Hematopoietic multipotent progenitor cell treated with erythropoietin and hydrocortisone succinate and interleukin-3 and kit ligand, for 15 days (in vitro differentiated cells): ENCODE measurements around the gene ENOPH1.

Source experiments
- DNase-seq: peaks from one replicate; pipeline ENCODE4 v3.0.0-alpha.2; 2015; ENCODE audit warnings: low spot score

The ENOPH1 gene

DNA sequence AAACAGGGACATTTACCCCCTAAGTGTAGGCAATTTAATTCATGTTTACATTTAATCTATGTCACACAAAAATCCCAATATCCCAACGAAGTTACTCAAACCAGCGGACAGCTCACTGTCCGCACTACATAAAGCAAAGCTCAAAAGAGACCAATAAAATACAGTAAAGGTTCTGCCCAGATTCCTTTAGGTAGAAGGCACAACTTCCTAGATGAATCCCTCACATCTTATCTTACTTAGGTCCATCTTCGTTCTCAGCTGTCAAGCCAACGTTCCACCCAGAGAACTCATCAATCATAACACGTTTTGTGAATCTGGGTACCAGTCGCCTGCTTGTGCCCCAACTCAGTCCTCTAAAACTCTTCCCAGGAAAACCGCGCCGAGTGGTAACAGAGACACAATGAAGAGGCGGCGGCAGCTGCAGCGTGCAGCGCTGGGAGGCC lies 1.8 kb upstream of the ENOPH1 start:
- DNase-seq, result no peak

DNA sequence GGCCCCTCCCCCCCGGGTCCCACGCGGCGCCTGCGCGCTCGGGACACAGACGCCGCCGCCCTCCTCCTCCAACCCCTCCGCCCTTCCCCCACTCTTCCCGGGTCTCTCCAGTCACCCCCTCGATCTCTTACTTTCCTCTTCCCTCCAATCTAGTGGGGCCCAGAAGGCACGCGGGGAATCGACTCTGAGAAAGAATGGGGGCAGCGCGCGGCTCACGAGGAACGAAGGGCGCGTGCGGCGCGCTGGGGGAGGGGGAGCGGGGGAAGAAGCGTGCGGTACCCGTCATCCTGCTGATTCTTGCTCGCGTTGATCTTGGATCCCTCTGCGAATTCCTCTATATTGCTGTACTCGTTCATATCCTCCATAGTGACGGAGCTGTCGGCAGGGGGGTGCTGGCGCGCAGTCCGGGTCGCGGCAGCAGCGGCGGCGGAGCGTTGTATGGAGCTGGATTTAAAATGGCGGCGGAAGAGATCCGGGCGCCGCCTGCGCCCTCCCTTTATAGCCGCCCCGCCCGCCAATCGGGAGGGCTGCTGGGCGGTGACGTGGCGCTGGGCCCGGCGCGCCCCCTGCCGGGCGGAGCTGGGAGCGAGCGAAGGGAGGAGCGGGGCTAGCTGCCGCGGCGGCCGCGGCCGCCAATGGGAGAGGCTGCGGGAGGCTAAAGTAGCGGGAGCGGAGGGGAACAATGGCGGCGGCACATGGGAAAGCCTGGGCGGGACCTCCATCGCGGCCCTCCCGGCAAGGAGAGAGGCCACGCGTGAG lies 1.2 kb upstream of the ENOPH1 start:
- DNase-seq, result peak; percentile 94

DNA sequence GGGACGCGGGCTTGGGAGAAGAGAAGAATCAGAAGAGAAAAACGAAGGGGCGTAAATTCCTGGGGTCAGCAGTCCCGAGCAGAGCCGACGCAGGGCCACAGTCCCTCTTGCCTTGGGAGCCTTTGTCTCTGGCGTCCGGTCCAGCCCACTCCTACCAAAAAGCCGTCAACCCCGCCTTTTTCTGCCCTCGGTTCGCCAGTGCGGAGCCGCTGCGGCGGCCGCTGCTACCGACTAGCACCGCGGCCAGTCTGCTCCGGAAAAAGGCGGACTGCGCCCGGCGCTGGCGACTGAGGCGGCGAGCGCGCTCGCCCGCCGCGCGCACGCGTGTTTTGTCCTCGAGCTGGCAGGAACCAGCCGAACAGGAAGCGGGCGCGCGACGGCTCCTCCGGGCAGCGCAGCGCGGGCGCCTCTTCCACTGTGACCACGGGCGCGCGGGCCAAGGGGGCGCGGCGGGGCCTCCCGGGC lies 630 bp upstream of the ENOPH1 start:
- DNase-seq, result no peak

DNA sequence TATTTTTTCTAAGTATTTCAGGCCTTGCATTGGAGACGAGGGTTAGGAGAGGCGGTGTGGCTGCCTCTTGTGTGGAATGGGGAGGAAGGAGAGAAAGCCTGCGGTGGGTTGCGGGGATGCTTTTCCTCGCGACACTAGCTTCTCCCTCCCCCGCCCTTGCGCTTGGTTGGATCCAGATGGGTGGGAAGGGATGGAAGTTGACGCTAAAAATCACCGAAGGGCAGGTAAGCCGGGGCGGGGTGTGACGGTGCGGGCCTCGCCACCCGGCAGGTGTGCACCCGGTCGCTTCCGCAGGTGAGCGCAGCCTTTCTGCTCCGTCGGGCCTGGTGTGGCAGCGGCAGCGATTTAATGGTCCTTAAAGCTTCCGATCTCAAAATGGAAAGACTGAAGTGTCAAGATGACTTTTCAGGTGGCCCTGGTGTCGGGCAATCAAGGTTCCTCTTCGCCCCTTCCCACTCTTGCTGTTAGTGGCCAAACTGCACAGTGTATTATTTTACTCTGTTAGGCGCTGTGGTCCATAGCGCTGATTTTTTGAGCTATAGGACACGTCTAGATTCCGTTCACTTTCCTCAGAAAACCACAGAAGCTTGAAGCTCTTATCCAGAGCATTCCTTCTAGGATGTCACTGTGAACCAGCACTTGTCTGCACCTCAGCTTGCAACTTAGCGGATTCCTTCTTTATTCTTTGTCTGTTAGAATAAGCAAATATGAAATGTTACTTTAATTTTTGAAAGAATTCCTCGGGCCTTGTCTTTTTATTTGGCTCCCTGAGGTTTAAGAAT lies 765 bp downstream of the ENOPH1 start:
- no peak for DNase-seq

DNA sequence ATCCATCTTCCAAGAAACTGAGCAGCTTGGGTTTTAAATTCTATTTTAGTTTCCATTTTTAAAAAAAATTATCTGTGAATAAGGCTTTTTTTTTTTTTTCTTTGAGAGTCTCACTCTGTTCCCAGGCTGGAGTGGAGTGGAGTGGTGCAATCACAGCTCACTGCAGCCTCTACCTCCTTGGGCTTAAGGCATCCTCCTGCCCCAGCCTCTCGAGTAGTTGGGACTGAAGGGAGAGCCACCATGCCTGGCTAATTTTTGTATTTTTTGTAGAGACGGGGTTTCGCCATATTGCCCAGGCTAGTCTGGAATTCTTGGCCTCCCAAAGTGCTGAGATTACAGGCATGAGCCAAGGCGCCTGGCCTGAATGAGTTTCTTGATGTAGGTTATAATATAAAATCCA lies 1.4 kb downstream of the ENOPH1 start:
- DNase-seq, result no peak

DNA sequence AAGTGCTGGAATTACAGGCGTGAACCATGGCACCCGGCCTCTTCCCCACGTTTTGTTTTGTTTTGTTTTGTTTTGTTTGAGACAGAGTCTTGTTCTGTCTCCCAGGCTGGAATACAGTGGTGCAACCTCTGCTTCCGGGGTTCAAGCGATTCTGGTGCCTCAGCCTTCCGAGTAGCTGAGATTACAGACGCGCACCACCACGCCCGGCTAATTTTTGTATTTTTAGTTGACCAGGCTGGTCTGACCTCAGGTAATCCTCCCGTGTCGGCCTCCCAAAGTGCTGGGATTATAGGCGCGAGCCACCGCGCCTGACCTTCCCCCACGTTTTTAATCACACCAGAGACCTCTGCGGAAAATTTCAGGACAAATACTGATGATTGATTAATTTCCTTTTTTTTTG lies 2.2 kb downstream of the ENOPH1 start:
- no peak for DNase-seq

DNA sequence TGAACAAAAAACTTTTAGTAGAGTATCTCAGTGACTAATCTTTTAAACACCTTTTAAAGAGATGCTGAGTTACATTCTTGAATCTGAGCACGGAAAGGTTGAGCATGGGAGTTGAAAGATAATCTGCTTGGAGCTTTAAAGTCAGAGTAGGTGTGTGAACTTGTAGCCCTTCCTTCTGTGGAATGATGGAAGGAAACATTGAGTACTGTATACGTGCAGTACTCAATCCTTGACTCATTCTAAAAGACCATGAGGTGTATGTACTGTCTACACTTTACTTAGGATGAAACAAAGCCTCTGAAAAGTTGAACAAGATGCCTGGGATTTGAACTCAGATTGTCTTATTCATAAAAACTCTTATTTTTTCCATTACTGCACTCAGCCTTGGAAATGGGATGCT lies 3.4 kb downstream of the ENOPH1 start:
- no peak for DNase-seq

DNA sequence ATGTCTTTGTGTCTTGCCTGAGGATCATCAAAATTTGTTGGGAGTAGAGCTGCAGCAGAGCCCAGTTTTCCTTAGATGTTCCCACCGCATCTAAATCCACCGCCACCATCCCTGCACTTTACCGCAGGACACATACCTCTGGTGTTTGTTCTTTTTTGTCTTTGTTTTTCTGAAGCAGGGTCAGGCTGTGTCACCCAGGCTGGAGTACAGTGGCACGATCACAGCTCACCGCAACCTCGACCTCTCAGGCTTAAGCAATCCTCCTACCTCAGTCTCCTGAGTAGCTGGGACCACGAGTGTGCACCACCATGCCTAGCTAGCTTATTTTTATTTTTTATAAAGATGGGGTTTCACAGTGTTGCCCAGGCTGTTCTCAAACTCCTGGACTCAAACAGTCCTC lies 4.6 kb downstream of the ENOPH1 start:
- no peak for DNase-seq

DNA sequence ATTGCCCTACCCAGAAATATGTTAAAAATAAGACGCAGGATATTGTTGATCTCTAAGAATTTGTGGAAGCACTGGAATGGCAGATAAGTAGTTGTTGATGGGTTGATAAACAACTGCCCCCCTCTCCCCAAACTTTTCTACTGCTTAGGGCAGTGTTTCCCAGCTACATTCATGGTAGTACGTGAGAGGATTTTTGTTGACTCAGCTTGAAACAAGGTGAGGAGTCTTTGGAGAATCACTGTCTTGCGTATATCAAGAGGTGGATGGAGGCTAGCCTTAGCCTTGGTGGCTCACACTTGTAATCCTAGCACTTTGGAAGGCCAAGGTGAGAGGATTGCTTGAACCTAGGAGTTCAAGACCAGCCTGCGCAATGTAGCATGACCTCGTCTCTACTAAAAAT lies 5.7 kb downstream of the ENOPH1 start:
- DNase-seq, result no peak

DNA sequence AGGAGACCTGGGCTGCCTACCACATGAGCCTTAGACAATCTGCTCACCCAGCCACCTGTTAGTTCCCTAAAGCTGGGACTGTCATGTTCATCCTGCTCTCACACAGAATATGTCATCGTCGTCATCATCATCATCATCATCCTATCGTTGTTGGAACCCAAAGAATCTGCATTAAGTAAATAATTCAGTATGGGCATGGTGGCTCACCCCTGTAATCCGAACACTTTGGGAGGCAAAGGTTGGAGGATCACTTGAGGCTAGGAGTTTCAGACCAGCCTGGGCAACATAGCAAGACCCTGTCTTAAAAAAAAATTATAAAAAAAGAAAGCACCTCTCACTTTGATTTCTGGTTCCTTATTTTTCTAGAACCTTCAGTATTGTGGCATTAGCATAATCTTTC lies 6.4 kb downstream of the ENOPH1 start:
- no peak for DNase-seq

DNA sequence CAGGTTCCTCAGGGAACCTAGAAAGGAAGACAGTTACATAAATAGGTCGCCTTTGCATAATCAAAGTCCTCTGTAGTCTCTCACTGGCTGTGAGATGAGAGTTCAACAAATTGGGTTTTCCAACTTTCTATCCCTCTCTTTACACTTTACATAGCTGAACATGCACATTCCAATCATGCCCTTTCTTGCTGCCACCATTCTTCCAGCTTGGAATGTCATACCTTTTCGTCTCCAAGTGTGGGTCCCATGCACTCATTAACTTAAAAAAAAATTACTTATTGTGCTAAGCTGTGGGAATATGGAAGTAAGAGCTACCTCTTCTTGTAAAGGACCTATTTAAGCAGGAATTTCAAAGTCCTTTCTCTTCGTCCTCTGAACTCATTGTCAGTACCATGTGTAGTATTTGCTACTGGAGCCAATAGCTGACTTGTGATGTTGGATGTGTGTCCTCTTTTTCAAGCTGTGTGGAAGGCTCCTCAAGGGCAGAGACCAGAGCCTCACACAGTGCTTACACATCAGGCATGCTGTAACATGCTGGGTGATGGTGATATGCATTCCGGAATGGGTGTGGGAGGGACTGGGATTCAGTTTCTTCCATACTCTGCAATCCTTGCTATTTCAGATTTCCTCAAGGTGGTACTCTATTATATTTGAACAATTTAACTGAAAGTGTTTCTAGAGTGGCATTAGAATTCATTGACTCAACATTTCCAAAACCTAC lies 7.1 kb downstream of the ENOPH1 start:
- no peak for DNase-seq

DNA sequence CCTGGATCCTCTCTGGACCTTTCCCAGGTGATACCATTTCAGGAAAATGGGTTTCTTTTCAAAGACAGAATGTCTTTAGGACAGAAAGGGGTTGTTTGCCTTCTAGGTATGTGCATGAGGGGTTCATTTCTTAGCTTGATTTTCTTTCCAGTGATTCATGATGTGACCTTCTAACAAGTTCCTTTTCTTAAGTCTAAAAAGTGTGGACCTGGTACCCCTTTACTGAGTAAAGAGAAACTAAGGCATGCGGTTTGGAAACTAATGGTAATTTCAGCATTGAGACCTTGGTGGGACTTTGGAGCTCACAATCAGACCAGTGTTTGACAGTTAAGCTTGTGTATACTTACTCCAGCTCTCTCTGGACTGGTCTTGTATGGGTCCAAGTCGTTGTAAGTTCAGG lies 8.7 kb downstream of the ENOPH1 start:
- DNase-seq, result no peak

DNA sequence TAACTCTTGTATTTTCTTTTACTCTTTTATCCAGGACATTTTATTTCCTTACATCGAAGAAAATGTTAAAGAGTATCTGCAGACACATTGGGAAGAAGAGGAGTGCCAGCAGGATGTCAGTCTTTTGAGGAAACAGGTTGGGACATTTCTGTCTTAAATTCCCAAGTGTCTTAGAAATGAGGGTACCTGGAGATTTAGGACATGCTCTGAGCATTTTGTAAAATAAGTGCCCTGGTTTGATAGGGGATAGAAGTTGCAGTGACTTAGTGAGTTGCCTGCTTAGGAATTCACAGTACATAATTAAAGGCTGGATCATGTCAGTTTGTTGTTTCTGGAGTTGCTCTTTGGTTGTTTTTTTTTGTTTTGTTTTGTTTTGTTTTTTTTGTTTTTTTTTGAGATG lies 17.5 kb downstream of the ENOPH1 start:
- DNase-seq, result no peak

DNA sequence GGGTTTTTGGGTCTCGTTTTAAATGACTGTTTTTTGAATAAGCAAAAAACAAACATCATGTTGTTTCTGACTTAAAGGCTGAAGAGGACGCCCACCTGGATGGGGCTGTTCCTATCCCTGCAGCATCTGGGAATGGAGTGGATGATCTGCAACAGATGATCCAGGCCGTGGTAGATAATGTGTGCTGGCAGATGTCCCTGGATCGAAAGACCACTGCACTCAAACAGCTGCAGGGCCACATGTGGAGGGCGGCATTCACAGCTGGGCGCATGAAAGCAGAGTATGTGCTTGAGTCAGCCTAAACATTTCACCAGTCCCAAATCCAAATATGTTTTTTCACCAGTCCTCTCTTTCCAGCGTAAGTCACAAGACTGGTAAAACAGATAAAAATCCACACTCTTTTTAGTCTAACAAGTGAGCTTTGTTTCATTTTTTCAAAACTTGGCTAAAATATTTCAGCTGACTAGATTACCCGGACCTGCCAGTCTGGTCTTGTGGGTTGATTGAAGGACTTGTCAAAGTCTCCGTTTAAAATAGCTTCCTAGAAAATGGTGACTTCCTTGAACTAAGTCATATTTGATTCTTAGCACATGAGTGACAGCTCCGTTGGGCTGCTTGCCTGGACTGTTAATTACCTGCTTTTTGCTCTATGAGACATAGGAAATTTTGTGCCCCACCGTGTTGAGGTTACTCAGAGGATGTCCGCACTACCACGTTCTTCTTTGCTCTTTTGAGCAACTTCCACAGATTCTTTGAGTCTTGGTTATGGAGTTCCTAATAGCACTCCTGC lies 20.8 kb downstream of the ENOPH1 start:
- DNase-seq, result no peak

DNA sequence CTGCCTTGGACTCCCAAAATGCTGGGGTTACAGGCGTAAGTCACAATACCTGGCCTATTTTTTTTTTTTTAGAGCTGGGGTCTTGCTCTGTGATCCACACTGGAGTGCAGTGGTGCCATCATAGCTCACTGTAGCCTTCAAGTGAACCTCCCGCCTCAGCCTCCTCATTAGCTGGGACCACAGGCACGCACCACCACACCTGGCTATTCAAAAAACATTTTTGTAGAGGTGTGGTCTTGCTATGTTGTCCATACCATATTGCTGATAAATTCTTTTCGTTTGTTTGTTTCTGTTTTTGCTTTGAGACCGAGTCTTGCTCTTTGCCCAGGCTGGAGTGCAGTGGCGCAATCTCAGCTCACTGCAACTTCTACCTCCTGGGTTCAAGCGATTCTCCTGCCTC lies 21.6 kb downstream of the ENOPH1 start:
- DNase-seq, result no peak

DNA sequence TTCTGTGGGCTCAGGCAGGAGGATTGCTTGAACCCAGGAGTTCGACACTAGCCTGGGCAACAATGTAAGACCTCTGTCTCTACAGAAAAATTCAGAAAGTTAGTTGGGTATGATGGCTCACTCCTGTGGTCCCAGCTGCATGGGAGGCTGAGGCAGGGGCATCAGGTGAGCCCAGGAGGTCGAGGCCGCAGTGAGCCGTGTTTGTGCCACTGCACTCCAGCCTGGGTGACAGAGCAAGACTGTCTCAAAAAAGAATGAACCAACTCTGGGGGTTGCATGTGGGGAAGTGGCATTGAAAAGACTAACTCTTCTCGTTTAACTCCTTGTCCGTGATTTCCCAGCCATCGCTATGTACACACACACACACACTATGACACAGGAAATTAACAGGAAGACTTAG lies 26.9 kb downstream of the ENOPH1 start:
- DNase-seq, result no peak

DNA sequence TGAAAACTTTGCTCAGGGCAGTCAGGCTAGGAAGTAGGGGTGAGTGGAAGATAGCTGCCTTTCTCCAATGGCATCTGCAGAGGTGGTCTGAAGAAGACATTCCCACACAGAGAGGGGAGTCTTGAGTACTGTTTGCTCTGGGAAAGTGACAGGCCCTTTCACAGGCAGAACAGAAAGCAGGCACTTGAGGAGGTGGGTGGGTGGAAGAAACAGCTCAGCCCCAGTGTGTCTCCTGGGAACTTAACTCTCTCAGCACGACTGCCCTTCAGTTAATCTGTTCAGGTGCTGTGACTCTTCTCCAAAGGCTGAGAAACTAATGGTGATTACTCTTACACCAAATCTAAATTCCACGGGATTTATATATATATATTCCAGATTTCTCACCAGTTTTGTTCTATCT lies 28.3 kb downstream of the ENOPH1 start:
- DNase-seq, result no peak

DNA sequence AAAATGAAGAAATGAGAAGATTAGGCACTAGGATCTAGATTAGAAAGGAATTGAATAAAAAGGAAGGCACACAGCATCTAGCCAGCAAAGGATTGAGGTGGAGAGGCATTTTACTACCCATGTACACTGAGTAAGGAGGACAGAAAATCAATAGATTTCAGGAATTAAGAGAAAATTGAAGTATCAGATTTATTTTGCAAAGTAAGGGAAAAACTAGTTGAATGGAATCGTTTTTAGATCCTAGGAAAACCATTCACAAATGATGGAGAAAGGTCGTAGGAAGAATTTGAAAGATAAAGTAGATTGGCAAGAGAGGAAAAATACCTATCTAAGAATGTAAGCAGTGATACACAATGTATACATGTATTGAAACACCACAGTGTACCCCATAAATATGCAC lies 31.3 kb downstream of the ENOPH1 start:
- no peak for DNase-seq

DNA sequence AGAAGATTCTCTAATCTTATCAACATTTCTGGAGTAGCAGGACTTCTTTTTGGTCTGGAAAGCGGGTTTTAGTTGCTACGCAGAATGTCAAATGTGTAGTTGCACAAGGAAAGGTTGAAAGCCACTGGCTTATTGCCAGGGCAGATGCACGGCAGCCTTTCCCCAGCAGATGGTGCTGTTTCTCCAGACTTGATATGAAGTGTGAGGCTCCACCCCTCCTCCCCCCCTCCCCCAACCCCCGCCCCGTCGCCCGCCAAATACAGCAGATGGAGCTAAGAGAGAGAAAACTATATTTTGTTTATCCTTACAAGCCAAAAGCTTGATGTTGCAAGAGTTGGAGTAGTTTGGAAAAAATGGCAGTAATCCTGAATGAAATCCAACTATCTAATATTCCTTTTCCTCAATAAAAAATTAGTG lies 32.0 kb downstream of the ENOPH1 start:
- peak; percentile 87 for DNase-seq

DNA sequence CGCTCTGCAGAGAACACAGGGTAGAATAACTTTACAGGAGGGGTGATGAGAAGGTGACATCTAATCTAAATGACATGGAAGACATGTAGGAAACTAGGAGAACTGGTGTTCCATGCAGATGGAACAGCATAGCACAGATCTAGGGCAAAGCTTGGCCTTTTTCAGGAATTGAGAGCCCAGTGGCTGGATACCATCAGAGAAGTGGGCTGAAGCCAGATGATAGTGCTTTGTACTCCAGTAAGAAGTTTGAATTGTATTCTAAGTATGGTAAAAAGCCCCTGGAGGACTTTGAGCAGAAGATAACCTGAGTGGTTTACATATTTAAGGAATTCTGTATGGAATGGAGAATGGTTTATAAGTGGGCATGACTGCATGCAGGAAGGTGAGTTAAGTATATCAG lies 32.8 kb downstream of the ENOPH1 start:
- no peak for DNase-seq

DNA sequence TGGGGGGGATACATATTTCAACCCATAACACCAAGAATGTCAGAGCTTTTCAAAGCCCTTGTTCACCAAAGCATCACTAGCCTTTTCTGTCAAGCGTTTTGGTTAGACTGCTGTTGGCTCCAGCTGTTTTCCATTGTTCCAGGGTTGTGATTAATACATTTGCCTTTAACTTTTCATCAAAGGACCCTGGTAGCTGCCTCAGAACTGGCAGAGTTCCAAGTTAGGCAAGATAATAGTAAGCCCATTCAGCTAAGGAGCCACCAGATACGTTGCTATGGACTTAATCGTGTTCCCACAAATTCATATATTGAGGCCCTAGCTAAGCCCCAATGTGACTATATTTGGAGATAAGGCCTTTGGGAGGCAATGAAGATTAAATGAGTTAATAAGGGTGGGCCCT lies 37.1 kb downstream of the ENOPH1 start:
- peak; percentile 6 for DNase-seq

DNA sequence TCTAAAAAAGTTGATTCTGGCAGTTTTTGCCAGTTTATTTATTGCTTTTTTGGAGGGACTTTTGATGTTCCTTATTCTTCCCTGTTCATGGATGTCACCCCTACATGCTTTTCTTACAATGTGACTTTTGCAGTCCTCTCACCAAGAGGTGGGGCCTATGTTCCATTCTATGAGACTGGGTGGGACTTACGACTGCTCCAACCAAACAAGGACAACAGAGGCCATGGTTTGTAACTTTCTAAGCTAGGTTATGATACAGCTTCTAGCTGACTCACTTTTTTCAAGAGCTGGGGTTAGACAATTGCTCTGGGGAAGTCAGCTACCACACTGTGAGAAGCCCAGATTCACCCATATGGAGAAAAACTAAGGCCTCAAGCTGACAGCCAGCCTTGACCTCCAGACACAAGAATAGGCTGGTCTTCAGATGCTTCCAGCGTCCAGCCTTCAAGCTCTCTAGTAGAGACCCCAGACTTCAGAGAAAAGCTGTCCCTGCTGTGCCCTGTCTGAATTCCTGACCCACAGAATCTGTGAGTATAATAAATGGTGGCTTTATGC lies 39.5 kb downstream of the ENOPH1 start:
- DNase-seq, result no peak
